Neural progenitor cell (in vitro differentiated cells): Measurements from ENCODE around the gene MPZL3. TPM values are rescaled to one million over a fixed set of nuclear protein-coding genes. Genes with fewer than 3 reads are reported as not detected.

ENCODE experiments used
- DNase-seq: peaks from one replicate; pipeline ENCODE4 v3.0.0-alpha.2; 2016; ENCODE audit warnings: low spot score
- H2AFZ ChIP-seq: fragments of 200-600 bp; sonication (generic); replicated peaks from 2 replicates; pipeline ENCODE4 v1.6.1; 2016; ENCODE audit warnings: antibody characterized with exemption
- H3F3A ChIP-seq: fragments of 200-600 bp; sonication (generic); 2 replicates; pipeline ENCODE4 v1.6.1; 2016; ENCODE audit warnings: antibody characterized with exemption, low read depth
- H3K27ac ChIP-seq: fragments of 200-600 bp; sonication (generic); 2 replicates; pipeline ENCODE4 v1.5.1; 2016; ENCODE audit warnings: mild to moderate bottlenecking
- H3K27me3 ChIP-seq: fragments of 200-600 bp; sonication (generic); 2 replicates; pipeline ENCODE4 v1.6.1; 2016; ENCODE audit warnings: mild to moderate bottlenecking, moderate library complexity
- H3K36me3 ChIP-seq: fragments of 200-600 bp; sonication (generic); 2 replicates; pipeline ENCODE4 v1.5.1; 2016
- H3K4me1 ChIP-seq: fragments of 200-600 bp; sonication (generic); 2 replicates; pipeline ENCODE4 v1.6.1; 2016; ENCODE audit warnings: mixed run types
- H3K4me2 ChIP-seq: fragments of 200-600 bp; sonication (generic); 2 replicates; pipeline ENCODE4 v1.6.1; 2016
- H3K4me3 ChIP-seq: fragments of 200-600 bp; sonication (generic); 2 replicates; pipeline ENCODE4 v1.5.1; 2016
- H3K79me2 ChIP-seq: fragments of 200-600 bp; sonication (generic); 2 replicates; pipeline ENCODE4 v1.6.1; 2016; ENCODE audit warnings: low read depth
- H3K9ac ChIP-seq: fragments of 200-600 bp; sonication (generic); 2 replicates; pipeline ENCODE4 v1.6.1; 2016
- H3K9me3 ChIP-seq: fragments of 200-600 bp; sonication (generic); 2 replicates; pipeline ENCODE4 v1.5.1; 2016; ENCODE audit warnings: low read depth
- H4K20me1 ChIP-seq: fragments of 200-600 bp; sonication (generic); 2 replicates; pipeline ENCODE4 v1.6.1; 2016; ENCODE audit warnings: low read depth
- H3K27ac Mint-ChIP-seq: 3 replicates; pipeline ENCODE4 v1.8.0; 2021; ENCODE audit warnings: mixed read lengths
- H3K27me3 Mint-ChIP-seq: 2 replicates; pipeline ENCODE4 v1.8.0; 2022; ENCODE audit warnings: low read depth, mild to moderate bottlenecking, inconsistent platforms, moderate library complexity, mixed read lengths; ENCODE audit not compliant: insufficient read depth
- H3K36me3 Mint-ChIP-seq: 3 replicates; pipeline ENCODE4 v1.8.0; 2021; ENCODE audit warnings: mixed read lengths
- H3K4me1 Mint-ChIP-seq: 3 replicates; pipeline ENCODE4 v1.8.0; 2021; ENCODE audit warnings: mixed read lengths
- H3K4me3 Mint-ChIP-seq: 3 replicates; pipeline ENCODE4 v1.8.0; 2021; ENCODE audit warnings: mild to moderate bottlenecking, moderate library complexity, mixed read lengths
- H3K9me3 Mint-ChIP-seq: 3 replicates; pipeline ENCODE4 v1.8.0; 2020; ENCODE audit warnings: mixed read lengths
- EZH2 ChIP-seq: fragments of 200-600 bp; sonication (generic); IDR thresholded peaks from 2 replicates; pipeline ENCODE4 v1.6.1; 2017; ENCODE audit warnings: antibody characterized with exemption, mild to moderate bottlenecking, moderate library complexity
- EZH2phosphoT487 ChIP-seq: fragments of 200-600 bp; sonication (generic); IDR thresholded peaks from 2 replicates; pipeline ENCODE4 v1.6.1; 2017; ENCODE audit warnings: antibody characterized with exemption
- total RNA-seq: library from RNA; depleted of rRNA; stranded (reverse); fragments of >200 nt; gene quantifications from 2 replicates; pipeline ENCODE4 v1.2.3, GENCODE V29; 2015; ENCODE audit warnings: low replicate concordance
- TF ChIP-seq, protein P1 (sequence below): fragments of 200-600 bp; sonication (generic); IDR thresholded peaks from 2 replicates; pipeline ENCODE4 v1.5.1; 2017; ENCODE audit warnings: antibody characterized with exemption, mild to moderate bottlenecking

Gene MPZL3
- total RNA-seq, 1 donor from 2014 or later = 5.7 TPM

DNA sequence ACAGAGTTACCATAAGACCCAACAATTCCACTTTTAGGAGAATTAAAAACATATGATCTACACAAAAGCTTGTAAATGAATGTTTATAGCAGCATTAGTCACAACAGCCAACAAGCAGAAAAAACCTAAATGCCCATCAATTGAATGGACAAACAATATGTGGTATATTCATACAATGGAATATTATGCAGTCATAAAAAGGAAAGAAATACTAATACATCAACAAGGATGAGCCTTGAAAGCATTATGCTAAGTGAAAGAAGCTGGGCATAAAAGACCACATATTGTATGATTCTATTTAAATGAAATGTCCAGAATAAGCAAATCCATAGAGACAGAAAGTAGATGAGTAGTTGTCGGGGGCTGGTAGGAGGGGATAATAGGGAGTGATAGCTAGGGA lies 7.0 kb upstream of the MPZL3 start:
- H3K9ac ChIP-seq = no peak overlapping the region
- DNase-seq = no peak
- Mint-ChIP-seq H3K36me3 (no peaks in the 10 kb centered on the region), H3K4me1 (peaks cover 5% of the 10 kb centered on the region), H3K27ac (no peak overlapping the region), H3K4me3 (no peak overlapping the region), H3K9me3 (no peaks in the 10 kb centered on the region), H3K27me3 (peaks cover 4% of the 10 kb centered on the region)
- no peak overlapping the region for H3K4me3 ChIP-seq
- H3F3A ChIP-seq = peaks cover 5% of the 10 kb centered on the region
- peaks cover 7% of the 10 kb centered on the region for H3K4me1 ChIP-seq
- no peak overlapping the region for H2AFZ ChIP-seq
- H3K36me3 ChIP-seq = no peaks in the 10 kb centered on the region
- no peaks in the 10 kb centered on the region for H4K20me1 ChIP-seq
- no peaks in the 10 kb centered on the region for H3K9me3 ChIP-seq
- TF ChIP-seq, protein P1, sequence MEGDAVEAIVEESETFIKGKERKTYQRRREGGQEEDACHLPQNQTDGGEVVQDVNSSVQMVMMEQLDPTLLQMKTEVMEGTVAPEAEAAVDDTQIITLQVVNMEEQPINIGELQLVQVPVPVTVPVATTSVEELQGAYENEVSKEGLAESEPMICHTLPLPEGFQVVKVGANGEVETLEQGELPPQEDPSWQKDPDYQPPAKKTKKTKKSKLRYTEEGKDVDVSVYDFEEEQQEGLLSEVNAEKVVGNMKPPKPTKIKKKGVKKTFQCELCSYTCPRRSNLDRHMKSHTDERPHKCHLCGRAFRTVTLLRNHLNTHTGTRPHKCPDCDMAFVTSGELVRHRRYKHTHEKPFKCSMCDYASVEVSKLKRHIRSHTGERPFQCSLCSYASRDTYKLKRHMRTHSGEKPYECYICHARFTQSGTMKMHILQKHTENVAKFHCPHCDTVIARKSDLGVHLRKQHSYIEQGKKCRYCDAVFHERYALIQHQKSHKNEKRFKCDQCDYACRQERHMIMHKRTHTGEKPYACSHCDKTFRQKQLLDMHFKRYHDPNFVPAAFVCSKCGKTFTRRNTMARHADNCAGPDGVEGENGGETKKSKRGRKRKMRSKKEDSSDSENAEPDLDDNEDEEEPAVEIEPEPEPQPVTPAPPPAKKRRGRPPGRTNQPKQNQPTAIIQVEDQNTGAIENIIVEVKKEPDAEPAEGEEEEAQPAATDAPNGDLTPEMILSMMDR = no peak
- no peak for TF ChIP-seq EZH2
- TF ChIP-seq EZH2phosphoT487 = no peak
- H3K27me3 ChIP-seq = peaks cover 79% of the 10 kb centered on the region
- H3K27ac ChIP-seq = no peak overlapping the region
- no peaks in the 10 kb centered on the region for H3K79me2 ChIP-seq
- H3K4me2 ChIP-seq = no peak overlapping the region

DNA sequence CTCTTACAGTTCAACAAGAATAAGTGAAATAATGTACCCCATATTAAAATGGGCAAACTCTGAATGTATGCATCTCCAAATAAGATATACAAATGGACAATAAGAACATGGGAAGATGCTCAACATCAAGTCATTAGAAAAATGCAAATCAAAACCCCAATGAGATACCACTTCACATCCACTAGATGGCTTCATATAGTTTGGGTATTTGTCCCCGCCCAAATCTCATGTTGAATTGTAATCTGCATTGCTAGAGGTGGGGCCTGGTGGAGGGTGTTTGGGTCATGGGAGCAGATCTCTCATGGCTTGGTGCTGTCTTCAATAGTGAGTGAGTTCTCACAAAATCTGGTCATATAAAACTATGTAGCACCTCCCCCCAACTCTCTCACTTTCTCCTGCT lies 6.2 kb upstream of the MPZL3 start:
- Histone ChIP-seq H3K9me3 (no peaks in the 10 kb centered on the region), H3K79me2 (no peaks in the 10 kb centered on the region), H3K4me3 (no peak overlapping the region), H3F3A (no peaks in the 10 kb centered on the region), H3K36me3 (no peaks in the 10 kb centered on the region), H3K4me2 (no peak overlapping the region), H3K27me3 (peaks cover 79% of the 10 kb centered on the region), H4K20me1 (no peaks in the 10 kb centered on the region), H3K9ac (no peak overlapping the region), H2AFZ (no peak overlapping the region), H3K4me1 (no peaks in the 10 kb centered on the region), H3K27ac (no peak overlapping the region)
- H3K27me3 Mint-ChIP-seq = peaks cover 4% of the 10 kb centered on the region
- H3K27ac Mint-ChIP-seq = no peak overlapping the region
- H3K36me3 Mint-ChIP-seq = no peaks in the 10 kb centered on the region
- H3K9me3 Mint-ChIP-seq = no peaks in the 10 kb centered on the region
- no peak overlapping the region for H3K4me3 Mint-ChIP-seq
- H3K4me1 Mint-ChIP-seq = no peaks in the 10 kb centered on the region
- TF ChIP-seq EZH2 (no peak), EZH2phosphoT487 (no peak)
- TF ChIP-seq, protein P1 = peak; percentile 22
- DNase-seq = no peak

DNA sequence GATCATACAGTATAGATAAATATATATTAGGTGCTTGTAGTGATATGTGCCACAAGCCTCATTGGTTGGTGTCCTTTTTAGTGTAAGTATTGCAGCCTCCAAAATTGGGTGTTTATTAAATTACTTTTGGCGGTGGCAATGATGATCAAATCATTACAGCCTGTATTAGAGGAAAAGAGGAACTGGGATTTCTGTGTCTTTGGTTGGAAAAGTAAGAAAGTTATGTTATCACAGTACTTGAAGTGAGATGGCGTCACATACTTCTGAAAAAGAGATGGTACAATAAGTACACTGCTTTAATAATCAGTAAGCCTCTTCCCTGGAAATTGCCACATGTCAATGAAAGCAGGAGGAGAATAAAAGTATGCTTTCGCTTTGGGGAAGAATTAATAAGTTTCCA lies 523 bp upstream of the MPZL3 start:
- H3K4me3 Mint-ChIP-seq = peak overlapping the region; percentile 82
- TF ChIP-seq, protein P1 = no peak
- TF ChIP-seq EZH2 = no peak
- no peak for TF ChIP-seq EZH2phosphoT487
- H3K9me3 Mint-ChIP-seq = peaks cover 3% of the 10 kb centered on the region
- Histone ChIP-seq H3K36me3 (no peaks in the 10 kb centered on the region), H3F3A (no peaks in the 10 kb centered on the region), H3K4me2 (peak overlapping the region; percentile 75), H3K4me3 (peak overlapping the region; percentile 70), H3K4me1 (peaks cover 5% of the 10 kb centered on the region), H3K79me2 (no peaks in the 10 kb centered on the region), H3K27me3 (peaks cover 87% of the 10 kb centered on the region), H4K20me1 (no peaks in the 10 kb centered on the region), H3K27ac (no peak overlapping the region), H2AFZ (peak overlapping the region; percentile 100), H3K9me3 (no peaks in the 10 kb centered on the region), H3K9ac (no peak overlapping the region)
- DNase-seq = no peak
- no peak overlapping the region for H3K27ac Mint-ChIP-seq
- H3K4me1 Mint-ChIP-seq = no peaks in the 10 kb centered on the region
- H3K27me3 Mint-ChIP-seq = no peaks in the 10 kb centered on the region
- no peaks in the 10 kb centered on the region for H3K36me3 Mint-ChIP-seq
